IPS-18c (cell line): Measurements from ENCODE around the gene MED17.

Experiments used
- H3K4me3 ChIP-seq: 2 replicates; pipeline ENCODE4 v1.7.0; 2013; ENCODE audit warnings: low read depth, mild to moderate bottlenecking, low read length, moderate library complexity; ENCODE audit not compliant: insufficient read depth
- H3K9me3 ChIP-seq: one replicate; pipeline ENCODE4 v1.6.1; 2013; ENCODE audit warnings: mild to moderate bottlenecking, low read length, moderate library complexity; ENCODE audit not compliant: control insufficient read depth, insufficient read depth

MED17 gene

DNA sequence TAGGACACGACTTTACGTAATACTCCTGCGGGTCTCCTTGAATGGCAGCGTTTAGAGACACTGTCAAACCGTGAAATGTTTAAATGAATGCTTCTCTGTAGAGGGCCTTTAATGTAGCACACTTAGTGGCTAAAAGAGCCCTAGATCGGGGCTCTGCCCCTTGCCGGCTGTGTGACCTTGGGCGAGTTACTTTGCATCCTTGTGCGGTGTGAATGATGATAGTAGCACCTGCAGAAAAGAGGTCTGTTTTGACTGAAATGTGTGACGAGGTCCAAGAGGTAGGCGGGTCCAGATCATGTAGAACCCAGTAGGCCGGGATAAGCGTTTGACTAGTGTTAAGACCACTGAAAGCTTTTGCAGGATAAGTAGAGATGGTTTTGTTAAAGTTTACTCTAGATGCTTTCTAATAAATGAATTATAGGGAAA lies 866 bp downstream of the MED17 start:
- peak overlapping the region; percentile 99 for H3K4me3 ChIP-seq
- no peaks in the 10 kb centered on the region for H3K9me3 ChIP-seq

DNA sequence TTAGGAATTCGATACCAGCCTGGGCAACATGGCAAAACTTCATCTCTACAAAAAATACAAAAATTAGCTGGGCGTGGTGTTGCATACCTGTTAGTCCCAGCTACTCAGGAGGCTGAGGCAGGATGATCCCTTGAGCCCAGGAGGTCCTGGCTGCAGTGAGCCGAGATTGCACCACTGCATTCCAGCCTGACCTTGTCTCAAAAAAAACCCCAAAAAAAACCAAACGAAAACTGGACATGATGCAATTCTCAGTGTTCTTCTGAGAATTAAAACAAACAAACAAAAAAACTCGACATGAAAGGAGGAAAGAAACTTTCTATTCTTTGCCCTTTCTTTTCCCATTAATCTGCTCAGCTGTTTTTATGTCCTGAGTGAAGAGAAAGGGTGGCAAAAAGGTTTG lies 7.4 kb downstream of the MED17 start:
- peaks cover 2% of the 10 kb centered on the region for H3K9me3 ChIP-seq

DNA sequence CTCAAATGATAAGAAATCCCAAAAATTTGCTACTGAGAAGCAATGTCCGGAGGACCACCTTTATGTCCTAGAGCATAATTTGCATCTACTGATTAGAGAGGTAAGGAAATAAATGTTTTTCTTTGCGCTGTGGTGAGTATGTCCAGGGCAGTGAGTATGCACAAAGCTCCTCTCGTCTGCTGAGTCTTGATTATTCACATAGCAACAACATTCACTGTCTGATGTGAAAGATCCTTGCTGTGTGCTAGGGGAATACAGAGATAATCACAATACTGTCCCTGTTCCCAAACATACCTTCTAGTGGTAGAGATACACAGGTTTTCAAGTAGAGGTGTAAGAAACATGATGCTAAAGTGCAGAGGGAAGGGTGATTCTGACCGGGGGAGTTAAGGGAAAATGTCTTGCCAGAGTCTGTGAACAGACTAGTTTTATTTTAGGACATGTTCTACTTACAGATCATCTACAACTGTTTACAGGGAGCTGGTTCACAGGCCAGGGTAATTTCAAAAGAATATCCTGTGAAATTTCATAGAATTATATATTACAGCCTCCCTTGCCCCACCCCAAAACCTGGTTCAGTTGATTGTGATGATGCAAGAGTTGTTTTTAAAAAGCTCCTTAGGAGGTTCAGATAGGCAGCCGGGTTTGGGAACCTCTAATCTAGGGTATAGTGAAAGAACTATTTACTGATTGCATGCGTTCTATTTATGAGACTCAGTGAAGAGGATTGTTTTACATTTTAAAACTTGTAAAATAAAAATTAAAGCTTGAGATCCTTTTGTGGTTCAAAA lies 12.6 kb downstream of the MED17 start:
- peaks cover 2% of the 10 kb centered on the region for H3K9me3 ChIP-seq

More for the DNA sequence above, 7.4 kb downstream of the MED17 start:
- no peak overlapping the region for H3K4me3 ChIP-seq

DNA sequence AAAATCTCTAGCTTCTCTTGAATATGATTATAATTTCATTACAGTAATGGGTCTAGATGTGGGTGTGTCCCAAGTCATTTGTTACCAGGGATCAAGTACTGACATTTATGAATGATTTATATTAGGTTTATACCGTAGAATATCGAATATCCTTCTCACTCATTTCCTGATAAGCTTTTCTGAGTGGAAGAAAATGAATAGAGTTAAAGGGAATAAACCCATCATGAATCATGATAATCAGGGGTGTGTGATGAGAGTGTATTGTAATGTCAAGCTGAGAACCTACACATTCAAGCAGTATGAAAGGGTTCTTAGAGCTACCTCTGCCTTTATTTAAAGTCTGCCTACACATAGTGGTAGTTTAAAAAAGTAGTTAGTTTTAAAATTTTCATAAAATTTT lies 17.3 kb downstream of the MED17 start:
- Histone ChIP-seq H3K9me3 (no peaks in the 10 kb centered on the region), H3K4me3 (no peak overlapping the region)

More for the DNA sequence above, 12.6 kb downstream of the MED17 start:
- H3K4me3 ChIP-seq, result no peak overlapping the region

DNA sequence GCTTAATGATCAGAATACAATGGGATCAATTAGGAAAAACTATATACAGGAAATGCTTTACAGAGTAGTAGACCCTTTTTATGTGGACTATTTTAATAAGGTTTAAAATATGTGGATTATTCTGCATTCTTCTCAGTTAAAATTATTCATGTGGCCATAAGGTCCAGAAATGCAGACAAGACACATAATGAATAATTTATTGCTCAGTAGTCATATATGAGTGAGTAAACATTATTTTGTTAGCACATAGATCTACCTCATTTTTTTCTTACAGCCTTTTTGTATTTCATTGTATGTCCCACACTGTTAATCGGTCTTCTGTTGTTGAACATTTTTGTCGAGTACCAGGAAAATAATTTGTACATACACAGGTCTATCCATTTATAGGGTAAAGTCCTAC lies 20.8 kb downstream of the MED17 start:
- no peak overlapping the region for H3K4me3 ChIP-seq
- H3K9me3 ChIP-seq, result no peaks in the 10 kb centered on the region

DNA sequence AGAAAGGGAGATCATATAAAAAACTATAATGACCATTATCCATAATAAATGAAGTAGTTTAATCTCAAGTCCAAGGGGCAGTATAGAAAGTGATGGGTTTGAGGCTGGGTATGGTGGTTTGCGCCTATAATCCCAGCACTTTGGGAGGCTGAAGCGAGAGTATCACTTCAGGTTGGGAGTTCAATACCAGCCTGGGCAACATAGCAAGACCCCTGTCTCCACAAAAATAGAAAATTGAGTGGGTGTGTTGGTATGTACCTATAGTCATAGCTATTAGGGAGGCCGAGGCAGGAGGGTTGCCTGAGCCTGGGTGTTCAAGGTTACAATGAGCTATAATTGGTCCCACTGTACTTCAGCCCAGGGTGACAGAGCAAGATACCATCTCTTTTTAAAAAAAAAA lies 23.9 kb downstream of the MED17 start:
- H3K4me3 ChIP-seq, result no peak overlapping the region

DNA sequence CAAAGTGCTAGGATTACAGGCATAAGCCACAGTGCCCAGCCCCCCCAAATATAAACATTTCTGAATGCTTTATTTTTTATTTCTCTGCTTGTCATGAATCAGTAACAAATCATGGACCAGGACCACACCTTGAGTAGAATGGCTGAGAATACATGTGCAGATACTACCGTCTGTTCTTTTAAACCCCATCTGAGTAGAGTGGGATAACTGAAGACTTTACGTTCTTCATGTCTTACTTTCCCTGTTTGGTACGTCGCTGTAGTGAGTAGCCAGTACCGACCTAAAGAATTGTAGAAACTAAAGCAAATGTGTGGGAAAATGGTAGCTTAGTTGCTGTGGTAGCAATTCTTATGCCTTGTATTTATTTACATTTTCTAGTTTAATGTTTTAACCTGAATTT lies 29.9 kb downstream of the MED17 start:
- H3K4me3 ChIP-seq, result no peak overlapping the region
- H3K9me3 ChIP-seq, result no peaks in the 10 kb centered on the region

More for the DNA sequence above, 23.9 kb downstream of the MED17 start:
- no peaks in the 10 kb centered on the region for H3K9me3 ChIP-seq

DNA sequence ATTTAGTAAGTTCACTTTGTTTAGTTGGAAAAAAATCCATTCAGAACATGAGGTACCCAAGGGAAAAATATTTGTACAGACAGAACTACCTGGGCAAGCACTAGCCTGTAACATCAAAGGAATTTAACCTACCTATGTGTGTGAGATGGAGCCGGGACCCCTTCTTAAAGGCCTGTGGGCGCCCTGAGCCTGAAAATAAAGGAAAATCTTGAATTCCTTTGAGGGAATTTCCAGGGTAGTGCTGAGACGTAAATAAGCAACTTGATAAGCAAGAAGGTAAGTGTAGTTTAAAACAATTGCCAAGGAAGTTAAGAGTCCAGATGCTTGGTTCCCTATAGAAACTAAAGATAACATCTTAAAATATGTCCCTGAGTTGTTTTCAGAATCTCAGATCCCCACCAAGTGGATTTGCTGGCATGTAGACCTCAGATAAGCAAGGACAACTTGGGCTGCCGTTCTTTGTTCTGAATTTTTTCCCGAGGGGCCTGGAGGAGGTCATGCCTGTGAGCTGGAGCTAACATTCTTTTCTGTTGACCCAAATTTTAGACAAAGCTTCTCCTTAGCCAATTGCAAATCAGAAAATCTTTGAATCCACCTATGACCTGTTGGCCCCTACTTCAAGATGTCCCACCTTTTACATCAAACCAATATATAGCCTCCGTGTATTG lies 31.0 kb downstream of the MED17 start:
- H3K4me3 ChIP-seq, result no peak overlapping the region
- no peaks in the 10 kb centered on the region for H3K9me3 ChIP-seq

DNA sequence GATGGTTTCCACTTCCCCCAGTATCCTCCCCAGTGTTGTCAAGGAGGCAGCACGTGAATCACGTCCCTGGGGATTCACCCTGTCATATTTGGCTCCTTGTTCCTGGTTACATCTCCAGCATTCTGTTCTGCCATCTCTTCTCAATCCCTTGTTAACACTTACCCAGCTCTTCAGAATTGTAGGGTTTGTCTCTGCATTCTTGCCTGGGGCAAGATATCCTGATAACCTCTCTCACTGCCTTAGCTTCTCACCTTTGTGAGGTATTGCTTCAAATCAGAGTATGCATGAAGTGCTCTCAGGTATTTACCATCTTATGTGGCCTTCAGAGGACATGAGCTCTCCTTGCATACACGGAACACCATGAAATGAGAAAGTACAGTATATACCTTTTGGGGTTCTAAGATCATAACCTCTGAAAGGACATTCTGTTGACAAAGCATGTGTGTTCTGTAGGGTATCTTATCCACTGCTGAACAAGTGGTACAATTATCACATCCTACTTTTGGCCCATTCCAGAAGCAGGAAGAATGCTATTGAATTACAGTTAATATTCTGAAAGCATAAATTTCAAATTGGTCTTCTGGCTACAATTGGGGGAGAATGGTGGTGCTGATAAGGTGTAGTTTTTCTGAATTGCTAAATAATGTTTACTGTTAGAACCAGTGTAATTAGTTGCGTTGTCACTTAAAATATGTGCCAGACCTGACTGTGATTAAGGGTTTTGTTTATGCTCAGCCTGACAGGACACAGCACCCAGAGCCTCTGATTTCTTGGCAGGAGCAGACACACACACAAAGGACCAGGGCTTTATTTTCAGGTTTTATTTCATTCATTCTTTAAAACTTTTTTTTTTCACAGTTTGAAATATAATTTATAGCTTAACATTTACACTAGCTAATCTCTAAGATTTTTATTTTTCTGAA lies 33.6 kb downstream of the MED17 start:
- no peaks in the 10 kb centered on the region for H3K9me3 ChIP-seq
- H3K4me3 ChIP-seq, result no peak overlapping the region

DNA sequence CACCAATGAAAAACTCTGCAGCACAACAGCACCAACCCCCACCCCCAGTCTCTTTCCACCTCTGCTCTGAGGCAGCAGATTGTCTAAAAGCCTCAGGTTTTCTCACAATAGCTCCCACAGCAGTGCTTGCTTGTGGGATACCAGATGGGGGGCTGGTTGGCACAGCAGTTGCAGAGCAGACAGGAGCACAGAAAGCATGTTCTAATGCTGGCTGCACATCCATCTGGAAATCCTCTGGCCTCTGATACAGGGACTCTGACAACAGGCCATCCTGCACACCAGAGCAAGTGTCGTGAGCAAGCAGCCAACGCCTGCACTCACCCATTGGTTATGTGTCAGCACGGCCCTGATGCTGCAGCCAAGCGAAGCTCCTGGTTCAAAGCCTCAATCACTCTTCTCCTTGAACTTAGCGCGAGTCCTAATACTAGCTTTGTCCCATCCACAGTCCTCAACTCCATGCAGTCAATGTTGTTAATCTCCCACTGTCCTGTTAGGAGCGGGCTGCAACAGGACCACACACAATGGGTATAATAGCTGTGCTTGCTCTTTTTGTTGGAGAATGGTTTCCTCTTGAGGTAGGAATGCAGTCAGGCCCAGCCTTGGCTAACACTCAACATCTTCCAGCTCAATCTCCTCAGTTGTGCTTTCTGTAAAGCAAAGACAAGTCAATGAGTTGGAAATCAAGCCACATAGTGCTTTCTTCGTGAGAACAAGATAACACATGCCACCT lies 36.0 kb downstream of the MED17 start:
- no peak overlapping the region for H3K4me3 ChIP-seq
- no peaks in the 10 kb centered on the region for H3K9me3 ChIP-seq

DNA sequence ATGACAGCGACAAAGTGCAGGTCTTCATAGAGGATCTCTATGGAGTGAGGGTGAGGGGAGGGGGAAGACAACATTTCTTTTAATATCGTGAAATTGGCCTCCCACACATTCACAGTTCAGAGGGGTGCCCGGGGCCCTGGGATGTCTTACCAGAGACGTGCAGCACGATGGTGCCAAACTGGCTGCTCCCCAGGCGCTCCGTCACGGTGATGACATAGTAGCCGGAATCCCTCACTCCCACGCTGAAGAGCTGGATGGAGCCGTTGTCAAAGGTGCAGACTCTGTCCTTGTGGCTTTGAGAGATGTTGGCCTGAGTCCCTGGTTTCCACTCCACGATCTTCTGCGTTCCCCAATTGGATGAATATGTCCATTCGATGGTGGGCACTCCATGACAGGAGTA lies 36.8 kb downstream of the MED17 start:
- H3K9me3 ChIP-seq, result no peaks in the 10 kb centered on the region
- no peak overlapping the region for H3K4me3 ChIP-seq

DNA sequence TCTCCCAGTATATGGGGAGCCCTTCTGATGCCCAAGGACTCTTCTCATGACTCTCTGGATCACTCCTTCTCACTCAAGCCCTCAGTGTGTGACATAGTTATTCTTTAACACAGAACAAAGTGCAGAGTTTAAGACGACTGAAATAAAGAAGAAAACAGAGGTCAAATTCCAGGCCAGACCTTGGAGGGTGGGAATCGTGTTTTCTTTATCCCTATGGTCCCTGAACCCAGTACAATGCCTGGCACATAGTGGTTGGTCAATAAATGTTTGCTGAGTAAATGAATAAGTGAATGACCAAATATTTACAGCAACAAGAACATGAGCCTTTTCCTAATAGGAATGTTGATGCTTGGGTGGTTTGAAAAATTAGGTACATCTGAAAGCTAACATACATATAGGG lies 37.5 kb downstream of the MED17 start:
- H3K9me3 ChIP-seq, result no peaks in the 10 kb centered on the region
- no peak overlapping the region for H3K4me3 ChIP-seq

DNA sequence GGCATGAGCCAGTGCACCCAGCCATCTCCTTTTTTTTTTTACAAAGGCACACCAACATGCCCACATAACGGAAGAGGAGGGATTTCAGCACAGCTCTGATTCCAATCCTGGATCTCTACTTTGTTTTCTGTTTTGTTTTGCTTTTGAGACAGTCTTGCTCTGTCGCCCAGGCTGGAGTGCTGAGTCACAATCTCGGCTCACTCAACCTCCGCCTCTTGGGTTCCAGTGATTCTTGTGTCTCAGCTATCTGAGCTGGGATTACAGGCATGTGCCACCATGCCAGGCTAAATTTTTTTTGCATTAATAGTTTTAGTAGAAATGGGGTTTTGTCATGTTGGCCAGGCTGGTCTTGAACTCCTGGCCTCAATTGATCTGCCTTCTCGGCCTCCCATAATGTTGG lies 38.3 kb downstream of the MED17 start:
- no peak overlapping the region for H3K4me3 ChIP-seq
- H3K9me3 ChIP-seq, result no peaks in the 10 kb centered on the region

DNA sequence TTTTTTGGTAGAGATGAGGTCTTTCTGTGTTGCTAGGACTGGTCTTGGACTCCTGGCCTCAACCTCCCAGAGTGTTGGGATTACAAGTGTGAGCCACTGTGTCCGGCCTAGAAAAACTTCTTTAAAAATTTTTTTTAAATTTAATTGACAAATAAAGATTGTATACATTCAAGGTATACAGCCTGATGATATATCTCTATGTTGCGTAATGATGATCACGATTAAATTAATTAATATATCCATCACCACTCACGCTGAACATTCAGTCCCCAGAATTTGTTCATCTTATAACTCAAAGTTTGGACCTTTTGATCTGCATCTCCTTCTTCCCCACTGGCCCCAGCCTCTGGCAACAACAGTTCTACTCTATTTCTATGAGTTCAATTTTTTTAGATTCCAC lies 39.1 kb downstream of the MED17 start:
- Histone ChIP-seq H3K9me3 (no peaks in the 10 kb centered on the region), H3K4me3 (no peak overlapping the region)

DNA sequence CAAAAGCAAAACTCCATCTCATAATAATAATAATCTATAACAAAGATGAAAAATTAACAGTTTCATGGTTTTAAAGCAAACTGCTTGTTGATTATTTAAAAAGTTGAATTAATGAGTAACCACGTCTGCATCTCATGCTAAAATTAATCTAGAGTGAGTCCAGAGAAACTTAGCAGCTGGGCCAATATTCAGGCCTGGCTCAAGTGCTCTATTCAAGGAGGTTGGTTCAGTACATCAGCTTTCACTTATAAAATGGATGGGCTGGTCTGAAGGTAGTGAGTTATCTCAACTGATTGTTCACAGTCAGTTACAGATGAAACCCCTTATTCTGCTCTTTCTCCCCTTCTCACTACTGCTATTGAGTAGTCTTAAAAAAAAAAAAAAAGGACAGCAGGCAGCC lies 43.3 kb downstream of the MED17 start:
- Histone ChIP-seq H3K4me3 (no peak overlapping the region), H3K9me3 (no peaks in the 10 kb centered on the region)

DNA sequence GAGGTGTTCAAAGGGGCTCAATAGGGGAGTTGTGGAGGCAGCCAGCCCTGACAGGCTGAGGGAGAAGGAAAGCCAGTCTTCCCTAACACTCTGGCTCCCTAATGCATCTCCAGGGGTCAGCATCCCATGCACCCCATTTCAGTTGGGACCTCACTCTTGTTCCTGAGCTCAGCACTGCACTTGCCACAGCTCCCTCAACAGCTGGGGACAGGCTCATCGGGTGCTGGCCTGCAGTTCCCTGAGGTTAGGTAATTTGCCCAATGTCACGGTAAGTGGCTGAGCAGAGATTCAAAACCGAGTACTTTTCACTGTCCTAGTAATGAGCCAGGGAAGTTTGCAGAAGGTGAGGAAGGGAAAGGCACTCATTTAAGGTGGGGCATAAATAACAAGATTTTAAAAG lies 45.5 kb downstream of the MED17 start:
- Histone ChIP-seq H3K9me3 (no peaks in the 10 kb centered on the region), H3K4me3 (no peak overlapping the region)
